GM18868 (cell line): ENCODE data around the gene TLR6.
"Not testable (repeated sequence)": the region's sequence is repeated elsewhere in the genome, so short reads cannot be mapped to it uniquely, and the experiment has no call there.

Experiments
- ATAC-seq: cut with Tn5 transposase; IDR thresholded peaks from one replicate; pipeline ENCODE4 v1.9.1; 2021; ENCODE audit warnings: mild to moderate bottlenecking, moderate library complexity; ENCODE audit not compliant: unreplicated experiment

TLR6 gene

GRCh38 chr4:38829237-38829636 lies 27.4 kb downstream of the TLR6 start:
- ATAC-seq, result no peak

DNA sequence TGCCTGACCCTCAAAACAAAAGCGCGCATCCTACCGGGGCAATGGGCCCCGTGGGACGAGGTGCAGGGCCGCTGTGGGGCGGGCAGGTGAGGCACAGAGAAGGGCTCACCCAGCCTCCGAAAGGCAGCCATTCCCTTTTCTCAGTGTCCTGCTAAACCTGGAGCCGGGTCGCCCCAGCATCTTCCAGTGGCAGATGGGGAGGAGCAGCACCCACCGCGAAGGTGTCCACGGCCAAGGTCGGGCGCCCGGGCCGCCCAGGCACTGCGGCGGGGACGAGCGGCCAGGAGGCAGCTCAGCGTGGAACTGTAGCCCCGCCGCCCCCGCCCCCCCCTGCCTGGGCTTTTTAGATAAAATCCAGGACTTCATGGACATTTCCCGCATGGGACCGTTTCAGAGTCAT lies 32.9 kb downstream of the TLR6 start:
- ATAC-seq, result no peak

DNA sequence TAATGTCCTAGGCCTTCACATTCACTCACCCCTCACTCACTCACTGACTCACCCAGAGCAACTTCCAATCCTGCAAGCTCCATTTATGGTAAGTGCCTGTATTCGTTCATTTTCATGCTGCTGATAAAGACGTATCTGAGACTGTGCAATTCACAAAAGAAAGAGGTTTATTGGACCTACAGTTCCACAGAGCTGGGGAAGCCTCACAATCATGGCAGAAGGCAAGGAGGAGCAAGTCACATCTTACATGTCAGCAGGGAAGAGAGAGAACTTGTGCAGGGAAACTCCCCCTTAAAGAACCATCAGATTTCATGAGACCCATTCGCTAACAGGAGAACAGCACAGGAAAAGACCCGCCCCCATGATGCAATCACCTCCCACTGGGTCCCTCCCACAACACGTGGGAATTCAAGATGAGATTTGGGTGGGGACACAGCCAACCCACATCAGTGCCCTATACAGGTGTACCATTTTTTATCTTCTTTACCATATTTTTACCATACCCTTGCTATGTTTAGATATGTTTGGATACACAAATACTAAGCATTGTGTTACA lies 33.8 kb downstream of the TLR6 start:
- ATAC-seq, result no peak

DNA sequence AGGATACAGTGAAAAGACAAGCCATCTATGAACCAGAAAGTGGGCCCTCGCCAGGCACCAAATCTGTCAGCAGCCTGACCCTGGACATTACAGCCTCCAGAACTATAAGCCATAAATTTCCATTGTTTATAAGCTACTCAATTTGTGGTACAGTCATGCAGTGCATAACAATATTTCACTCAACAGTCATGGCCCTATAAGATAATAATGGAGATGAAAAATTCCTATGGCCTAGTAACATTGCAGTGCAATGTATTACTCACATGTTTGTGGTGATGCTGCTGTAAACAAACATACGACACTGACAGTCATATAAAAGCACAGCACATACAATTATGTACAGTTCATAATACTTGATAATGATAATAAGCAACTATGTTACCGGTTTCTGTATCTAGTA lies 34.9 kb downstream of the TLR6 start:
- ATAC-seq, result no peak

DNA sequence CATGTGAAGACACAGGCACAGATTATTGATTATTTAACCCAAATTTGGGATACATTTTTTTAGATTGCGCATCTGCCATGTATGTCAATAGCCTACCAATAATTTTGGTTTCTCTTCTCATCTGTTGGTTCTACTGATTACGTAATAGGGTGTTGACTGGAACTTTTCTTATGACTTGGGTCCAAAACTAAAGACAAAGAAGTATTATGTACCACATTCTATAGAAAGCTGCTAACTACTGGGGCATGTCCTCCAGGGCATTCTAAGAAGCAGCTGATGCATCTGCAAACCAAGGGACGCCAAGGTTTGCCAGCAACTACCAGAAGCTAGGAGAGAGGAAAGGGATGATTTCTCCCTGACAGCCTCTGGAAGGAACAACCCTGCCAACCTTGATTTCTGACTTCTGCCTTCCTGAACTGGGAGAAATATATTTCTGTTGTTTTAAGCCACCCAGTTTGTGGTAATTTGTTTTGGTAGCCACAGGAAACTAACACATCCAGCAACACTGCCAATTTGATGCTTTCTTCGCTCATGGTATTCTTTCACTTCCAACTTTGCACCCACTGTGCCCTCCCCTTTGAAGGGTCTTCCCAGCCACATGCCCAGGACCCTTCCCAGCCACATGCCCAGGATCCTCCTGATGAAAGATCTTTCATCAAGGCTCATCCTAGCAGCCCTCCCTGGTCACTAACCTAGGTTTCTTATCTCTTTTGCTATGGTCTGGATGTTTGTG lies 36.1 kb downstream of the TLR6 start:
- ATAC-seq, result peak; percentile 50

DNA sequence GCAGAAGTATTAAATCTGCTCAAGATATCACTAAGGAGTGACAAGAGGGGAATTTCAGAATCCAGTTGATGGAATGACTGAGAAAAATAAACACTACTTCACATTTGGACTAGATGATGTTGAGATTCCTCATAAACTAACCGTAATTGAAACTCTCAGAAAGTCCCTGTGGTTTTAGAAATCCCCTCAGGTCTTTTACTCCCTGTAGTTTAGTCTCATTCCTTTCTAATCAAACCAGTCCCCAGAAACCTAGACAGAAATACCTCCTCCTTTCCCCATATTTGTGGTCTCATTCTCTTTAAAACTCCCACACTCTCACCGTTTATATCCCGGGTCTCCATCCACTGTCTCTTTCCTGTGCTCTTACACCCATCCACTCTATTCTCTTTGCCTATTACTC lies 37.0 kb downstream of the TLR6 start:
- peak; percentile 23 for ATAC-seq

GRCh38 chr4:38818441-38818976 lies 38.1 kb downstream of the TLR6 start:
- peak; percentile 69 for ATAC-seq

DNA sequence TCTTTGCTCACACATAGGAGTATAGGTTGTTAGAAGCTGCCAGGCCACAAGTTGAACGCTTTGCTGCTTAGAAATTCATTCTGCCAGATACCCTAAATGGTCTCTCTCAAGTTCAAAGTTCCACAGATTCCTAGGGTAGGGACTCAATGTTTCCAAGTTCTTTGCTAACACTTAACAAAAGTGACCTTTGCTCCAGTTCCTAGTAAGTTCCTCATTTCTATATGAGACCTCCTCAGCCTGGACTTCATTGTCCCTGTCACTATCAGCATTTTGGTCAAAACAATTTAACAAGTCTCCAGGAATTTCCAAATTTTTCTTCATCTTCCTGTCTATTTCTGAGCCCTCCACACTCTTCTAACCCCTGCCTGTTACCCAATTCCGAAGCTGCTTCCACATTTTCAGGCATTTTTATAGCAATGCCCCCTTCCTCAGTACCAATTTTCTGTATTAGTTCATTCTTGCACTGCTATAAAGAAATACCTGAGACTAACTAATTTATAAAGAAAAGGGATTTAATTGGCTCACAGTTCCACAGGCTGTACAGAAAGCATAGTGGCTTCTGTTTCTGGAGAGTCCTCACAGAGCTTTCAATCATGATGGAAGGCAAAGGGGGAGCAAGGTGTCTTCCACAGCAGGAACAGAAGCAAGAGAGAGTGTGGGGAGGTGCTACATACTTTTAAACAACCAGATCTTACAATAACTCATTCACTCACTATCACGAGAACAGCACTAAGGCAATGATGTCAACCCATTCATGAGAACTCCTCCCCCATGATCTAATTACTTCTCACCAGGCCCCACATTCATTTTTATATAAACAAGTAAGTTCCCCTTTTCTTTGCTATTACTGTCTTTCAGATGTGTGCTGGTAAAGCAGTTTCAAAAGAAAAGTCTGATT lies 40.5 kb downstream of the TLR6 start:
- ATAC-seq, result peak; percentile 37

GRCh38 chr4:38814386-38814785 lies 42.2 kb downstream of the TLR6 start:
- no peak for ATAC-seq

GRCh38 chr4:38811297-38811696 lies 45.3 kb downstream of the TLR6 start:
- ATAC-seq, result no peak

- ATAC-seq, result not testable (repeated sequence)
These were observed 49.2 kb downstream of the TLR6 start for GRCh38 chr4:38807462-38807861.

DNA sequence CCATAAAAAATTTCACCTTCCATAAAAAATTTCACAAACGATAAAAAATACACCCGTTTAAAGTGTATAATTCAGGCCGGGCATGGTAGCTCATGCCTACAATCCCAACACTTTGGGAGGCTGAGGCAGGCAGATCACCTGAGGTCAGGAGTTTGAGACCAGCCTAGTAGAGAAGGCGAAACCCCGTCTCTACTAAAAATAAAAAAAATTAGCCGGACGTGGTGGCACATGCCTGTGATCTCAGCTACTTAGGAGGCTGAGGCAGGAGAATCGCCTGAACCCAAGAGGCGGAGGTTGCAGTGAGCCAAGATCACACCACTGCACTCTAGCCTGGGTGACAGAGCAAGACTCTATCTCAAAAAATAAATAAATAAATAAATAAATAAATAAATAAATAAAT lies 50.4 kb downstream of the TLR6 start:
- ATAC-seq, result not testable (repeated sequence)

GRCh38 chr4:38805530-38806145 lies 51.0 kb downstream of the TLR6 start:
- ATAC-seq, result peak; percentile 81

- peak; percentile 19 for ATAC-seq
These were observed 51.8 kb downstream of the TLR6 start, which contains the start of gene TLR1 for GRCh38 chr4:38804654-38805295. TLR1 (minus strand) TSS chr4:38804791; CDS start chr4:38798831, 5,960 bp downstream.

- ATAC-seq, result peak; percentile 57
These were observed 52.6 kb downstream of the TLR6 start for GRCh38 chr4:38803833-38804653.

DNA sequence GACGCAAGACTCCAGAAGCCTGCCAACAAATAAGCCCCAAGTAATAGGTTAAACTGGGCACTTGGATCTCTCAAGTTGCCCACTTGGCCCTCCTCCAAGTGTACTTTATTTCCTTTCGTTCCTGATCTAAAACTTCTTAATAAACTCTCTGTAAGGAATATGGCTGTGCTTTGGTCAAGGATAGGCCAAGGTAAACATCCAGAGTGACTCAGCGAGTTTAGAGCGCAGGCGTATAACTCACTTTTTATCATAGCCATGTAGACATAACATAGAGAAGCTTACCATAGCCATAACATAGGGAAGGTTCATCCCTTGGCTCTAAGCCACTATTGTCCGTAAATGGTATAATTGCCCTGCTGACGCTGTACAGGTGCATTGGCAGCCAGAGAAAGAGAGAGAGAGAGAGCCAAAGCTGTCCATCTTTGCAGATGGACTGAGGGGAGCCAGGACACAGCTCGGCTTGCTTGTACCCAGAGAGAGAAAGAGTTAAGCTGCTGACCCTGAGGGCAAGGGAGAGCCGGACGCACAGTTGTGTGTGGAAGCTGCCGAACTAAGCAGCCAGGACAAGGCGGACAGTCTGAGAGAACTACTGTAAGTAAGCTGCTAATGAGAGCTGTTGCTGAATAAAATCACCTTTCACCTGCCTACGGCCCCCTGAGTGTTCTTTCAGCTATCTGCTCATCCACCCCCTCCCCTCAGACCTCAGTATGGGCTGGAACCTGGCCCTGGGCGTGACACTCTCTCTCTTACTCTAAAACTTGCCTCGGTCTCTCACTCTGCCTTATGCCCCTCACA lies 53.9 kb downstream of the TLR6 start:
- no peak for ATAC-seq

GRCh38 chr4:38800961-38801450 lies 55.6 kb downstream of the TLR6 start:
- ATAC-seq, result no peak

- ATAC-seq, result no peak
These were observed 56.3 kb downstream of the TLR6 start for GRCh38 chr4:38800366-38800765.

GRCh38 chr4:38795087-38795486 lies 61.5 kb downstream of the TLR6 start:
- no peak for ATAC-seq
